OCI-LY7 (cell line): ENCODE data around the gene METRN.

Source experiments
- EZH2phosphoT487 ChIP-seq: fragments of 200-600 bp; sonication (generic); IDR thresholded peaks from 2 replicates; pipeline ENCODE4 v1.6.1; 2018; ENCODE audit warnings: low read depth, borderline replicate concordance, mild to moderate bottlenecking, mixed run types, antibody characterized with exemption, low read length, moderate library complexity, mixed read lengths
- TF ChIP-seq, protein P1 (sequence below): fragments of 200-600 bp; sonication (generic); conservative IDR thresholded peaks from 2 replicates; pipeline ENCODE4 v1.5.1; 2014; ENCODE audit warnings: mild to moderate bottlenecking, antibody characterized with exemption, low read length, moderate library complexity, mixed read lengths

DNA sequence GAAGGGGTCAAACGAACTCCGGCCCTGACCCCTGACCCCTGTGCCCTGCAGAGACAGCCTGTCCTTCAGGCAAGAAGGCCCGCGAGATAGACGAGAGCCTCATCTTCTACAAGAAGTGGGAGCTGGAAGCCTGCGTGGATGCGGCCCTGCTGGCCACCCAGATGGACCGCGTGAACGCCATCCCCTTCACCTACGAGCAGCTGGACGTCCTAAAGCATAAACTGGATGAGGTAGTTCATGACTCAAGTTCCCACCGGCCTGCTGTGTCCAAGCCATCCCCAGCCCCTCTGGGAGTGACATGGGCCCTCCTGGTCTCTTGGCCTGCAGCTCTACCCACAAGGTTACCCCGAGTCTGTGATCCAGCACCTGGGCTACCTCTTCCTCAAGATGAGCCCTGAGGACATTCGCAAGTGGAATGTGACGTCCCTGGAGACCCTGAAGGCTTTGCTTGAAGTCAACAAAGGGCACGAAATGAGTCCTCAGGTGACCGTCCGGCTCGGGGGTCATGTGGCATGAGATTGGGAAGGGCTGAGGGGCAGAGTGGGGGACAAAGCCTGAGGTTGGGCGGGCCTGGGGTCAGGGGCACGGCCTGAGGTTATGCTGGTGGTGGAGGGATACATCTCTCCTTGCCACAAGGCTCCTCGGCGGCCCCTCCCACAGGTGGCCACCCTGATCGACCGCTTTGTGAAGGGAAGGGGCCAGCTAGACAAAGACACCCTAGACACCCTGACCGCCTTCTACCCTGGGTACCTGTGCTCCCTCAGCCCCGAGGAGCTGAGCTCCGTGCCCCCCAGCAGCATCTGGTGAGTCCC, 51.3 kb downstream of the METRN start:
- TF ChIP-seq, protein P1, sequence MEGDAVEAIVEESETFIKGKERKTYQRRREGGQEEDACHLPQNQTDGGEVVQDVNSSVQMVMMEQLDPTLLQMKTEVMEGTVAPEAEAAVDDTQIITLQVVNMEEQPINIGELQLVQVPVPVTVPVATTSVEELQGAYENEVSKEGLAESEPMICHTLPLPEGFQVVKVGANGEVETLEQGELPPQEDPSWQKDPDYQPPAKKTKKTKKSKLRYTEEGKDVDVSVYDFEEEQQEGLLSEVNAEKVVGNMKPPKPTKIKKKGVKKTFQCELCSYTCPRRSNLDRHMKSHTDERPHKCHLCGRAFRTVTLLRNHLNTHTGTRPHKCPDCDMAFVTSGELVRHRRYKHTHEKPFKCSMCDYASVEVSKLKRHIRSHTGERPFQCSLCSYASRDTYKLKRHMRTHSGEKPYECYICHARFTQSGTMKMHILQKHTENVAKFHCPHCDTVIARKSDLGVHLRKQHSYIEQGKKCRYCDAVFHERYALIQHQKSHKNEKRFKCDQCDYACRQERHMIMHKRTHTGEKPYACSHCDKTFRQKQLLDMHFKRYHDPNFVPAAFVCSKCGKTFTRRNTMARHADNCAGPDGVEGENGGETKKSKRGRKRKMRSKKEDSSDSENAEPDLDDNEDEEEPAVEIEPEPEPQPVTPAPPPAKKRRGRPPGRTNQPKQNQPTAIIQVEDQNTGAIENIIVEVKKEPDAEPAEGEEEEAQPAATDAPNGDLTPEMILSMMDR: no peak
- no peak for TF ChIP-seq EZH2phosphoT487
